HG02571 (cell line): ENCODE measurements around the gene KIF17.
"Not testable (repeated sequence)": the region's sequence is repeated elsewhere in the genome, so short reads cannot be mapped to it uniquely, and the experiment has no call there.

Source experiments
- ATAC-seq: cut with Tn5 transposase; IDR thresholded peaks from one replicate; pipeline ENCODE4 v1.9.1; 2021; ENCODE audit warnings: mild to moderate bottlenecking, moderate library complexity; ENCODE audit not compliant: unreplicated experiment

Gene KIF17

DNA sequence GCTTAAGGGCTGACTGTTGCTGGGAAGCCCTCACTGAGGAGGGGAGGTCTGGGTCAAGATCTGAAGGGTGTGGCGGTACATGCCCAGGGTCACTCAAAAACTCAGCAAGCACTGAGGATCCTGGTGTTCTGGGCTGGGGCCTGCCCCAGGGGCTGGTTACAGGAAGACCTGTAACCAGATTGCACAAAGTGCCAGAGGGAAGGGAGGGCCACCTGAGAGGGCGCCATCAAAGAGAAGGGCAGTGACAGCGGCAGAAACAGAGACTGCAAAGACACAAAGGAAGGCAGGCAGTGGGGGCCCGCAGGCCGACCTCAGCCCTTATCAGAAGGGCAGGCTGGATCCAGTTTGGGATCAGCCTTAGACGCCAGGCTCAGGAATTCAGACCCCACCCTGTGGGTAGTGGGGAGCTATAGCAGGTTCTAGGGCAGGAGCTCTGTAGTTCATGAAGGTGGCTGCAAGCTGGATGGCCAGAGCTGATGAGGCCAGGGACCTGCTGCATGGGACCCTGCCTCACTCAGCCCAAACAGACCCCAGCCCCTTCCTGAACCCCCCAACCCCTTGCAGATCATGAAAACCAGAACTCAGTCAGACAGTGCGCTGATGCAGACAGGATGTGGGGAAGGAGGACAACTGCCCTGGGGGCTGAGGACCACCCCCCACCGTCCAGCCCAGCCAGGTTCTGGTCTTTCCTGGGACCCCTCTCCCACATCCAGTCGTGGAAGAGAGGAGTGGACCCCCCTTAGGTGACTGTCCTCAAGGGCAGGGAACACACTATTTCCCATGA is 10.8 kb upstream of the KIF17 start:
- no peak for ATAC-seq

DNA sequence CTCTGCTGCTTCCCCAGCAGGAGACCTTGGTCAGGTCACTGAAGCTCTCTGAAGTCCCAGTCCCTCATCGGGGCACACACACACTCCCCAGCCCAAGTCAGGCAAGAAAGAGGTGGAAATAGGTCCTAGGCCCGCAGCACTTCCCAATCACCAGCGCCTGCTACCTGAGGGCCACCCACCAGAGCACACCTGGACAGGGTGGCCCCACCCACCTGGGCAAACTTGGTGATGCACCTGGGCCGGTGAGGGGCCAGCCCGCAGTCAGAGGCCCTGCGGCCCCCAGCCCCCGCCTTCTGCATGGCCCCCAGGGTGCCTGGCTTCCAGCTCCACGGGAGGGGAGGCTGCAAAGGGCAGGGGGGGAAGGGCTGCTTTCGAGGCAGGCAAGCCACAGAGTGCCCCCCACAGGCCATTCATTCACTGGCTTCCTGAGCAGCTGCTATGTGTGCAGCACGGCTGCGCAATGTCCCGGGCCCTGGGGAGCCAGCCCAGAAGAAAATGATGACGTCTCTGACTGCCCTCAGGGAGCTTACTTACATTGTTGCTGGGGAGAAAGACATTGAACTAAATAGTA is 10.0 kb upstream of the KIF17 start:
- no peak for ATAC-seq

DNA sequence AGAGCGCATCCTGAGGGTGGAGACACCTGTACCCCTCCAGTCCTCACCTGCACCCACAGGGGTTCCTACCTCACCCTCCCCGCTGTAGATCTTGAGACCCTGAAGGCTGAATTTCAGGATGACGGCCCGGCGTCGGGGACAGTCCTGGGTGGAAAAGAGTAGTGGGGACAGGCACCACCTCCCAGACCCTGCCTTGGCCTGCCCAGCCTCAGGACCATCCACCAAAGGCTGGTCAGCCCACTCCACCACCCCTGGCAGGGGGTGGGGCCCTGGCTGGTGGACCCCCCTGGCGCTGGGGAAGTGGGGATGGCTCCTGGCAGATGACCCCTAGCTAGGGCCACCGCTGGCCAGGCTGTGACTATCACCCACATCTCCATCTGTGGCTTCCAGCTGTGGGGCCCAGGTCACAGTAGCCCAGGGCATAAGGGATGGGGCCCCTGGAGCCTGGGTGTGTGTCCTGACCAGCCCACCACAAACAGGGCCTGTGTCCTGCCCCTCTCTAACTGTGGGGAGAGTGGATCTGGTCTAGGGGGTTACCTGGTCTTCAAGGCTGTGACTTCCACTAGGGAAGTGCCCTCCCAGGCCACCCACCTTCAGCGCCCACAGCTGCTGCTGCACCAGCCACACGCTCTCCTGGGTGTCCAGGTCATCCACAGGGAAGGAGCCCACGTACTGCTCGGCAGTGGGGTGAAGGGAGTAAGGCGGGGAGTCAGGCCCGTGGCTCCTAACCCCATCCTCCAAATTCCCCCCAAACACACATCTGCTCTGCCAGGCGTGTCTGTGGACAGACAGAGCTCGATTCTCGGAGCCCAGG is 9.3 kb upstream of the KIF17 start:
- no peak for ATAC-seq

DNA sequence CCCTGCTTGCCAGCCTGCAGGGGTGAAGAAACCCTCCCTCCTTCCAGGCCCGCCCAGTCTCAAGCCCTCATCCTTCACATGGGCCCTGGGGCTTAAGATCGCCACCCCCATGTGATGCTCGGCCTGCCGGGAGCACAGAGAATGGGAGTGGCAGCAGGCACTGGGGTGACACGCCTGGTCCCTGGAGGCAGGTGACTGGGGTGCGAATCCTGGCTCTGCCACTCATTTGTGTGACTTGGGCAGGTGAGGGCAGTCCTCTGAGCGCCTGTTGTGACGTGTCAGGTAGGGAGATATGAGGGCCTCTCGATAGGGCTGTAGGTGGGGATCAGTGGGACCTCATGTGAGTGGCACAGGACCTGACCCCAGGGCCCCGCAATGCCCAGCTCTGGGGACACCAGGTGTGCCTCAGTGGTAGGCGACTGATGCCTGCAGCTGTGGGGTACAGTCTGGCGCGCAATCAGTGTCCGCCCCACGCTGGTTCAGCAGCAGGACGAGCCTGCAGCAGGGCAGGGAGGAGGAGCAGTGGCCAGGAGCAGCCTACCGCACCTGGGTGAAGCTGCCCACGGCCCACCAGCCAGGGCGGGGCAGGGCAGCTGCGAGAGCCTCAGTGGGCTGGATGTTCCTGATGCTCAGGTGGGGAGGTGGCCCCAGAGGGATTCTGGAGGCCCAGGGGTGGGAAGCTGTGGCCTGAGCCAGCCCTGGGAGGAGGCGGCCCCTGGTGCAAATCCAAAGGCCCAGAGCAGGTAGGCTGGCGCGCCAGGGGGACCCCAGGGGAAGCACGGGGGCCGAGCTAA is 8.5 kb upstream of the KIF17 start:
- no peak for ATAC-seq

DNA sequence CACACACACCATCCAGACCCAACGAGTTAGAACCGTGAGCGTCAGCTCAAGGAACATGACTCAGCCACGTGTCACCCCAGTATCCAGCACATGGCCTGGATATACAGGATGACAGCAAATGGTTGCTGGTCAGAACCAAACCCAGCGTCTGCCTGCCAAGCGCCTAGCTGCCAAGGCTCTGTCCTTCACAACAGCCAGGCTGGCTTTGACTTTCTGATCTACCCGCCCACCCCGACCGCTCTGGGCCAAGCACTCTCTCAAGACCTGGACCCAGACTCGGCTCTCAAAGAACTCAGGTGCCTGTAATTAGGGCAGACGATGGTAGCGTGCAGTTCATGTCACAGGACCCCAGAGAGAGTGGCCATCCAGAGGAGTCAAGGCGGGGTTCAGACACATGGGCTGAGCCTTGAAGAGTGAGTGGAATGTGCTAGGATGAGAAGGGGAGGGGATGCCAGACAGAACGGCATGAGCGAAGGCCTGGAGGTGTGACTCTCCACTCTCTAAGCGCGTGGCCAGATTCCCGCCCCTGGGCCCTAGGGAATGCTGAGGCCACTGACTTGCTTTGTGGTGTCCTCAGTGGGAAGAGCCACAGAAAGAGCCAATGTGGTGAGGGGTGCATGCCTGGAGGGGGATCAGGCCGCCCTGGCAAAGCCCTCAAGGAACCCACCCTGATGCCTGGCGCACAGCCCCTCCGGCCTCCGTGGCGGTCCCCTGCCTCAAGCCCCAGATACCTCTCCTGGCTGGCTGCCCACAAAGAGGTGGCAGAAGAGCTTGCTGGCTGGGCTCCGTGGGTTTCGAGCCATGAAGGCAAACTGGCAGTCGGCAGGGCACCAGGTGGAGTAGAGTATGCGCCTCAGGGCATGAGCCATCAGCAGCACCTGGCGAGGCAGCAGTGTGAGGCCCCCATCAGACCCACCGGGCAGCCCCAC is 7.6 kb upstream of the KIF17 start:
- no peak for ATAC-seq

DNA sequence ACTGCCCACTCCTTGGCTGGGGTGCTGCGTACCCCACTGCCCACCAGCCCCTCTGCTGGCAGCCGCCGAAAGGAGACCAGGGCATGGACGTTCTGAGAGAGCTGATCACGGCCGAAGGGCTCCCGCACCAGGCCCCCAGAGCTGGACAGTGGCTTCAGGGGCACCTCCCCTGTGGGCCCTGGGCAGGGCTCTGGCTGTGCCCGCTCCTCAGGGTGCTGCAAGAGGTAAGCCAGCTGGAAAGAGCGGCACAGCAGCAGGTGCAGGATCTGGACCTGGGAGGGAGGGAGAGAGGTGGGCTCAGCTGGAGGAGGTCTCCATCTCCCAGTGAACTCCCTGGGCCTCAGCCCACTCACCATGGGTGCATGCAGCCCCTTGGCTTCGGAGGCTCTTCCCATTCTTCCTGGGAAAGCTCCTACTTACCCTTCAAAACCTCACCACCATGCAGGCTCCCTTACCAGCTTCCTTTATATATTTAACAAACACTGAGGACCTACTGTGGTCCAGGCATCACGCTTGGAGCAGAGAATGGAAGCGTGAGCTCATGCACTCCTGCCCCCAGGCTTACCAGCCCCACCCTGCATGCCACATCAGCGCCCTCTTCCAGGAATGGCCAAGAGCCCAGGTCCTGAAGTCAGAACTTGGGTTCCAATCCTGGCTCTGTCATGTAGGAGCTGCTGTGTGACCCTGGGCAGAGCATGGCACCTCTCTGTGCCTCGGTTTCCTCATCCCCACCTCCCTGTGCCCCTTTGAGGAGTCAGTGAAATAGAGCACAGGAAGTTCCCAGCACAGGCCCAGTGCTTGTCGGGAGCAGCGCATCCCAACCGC is 6.8 kb upstream of the KIF17 start:
- no peak for ATAC-seq

DNA sequence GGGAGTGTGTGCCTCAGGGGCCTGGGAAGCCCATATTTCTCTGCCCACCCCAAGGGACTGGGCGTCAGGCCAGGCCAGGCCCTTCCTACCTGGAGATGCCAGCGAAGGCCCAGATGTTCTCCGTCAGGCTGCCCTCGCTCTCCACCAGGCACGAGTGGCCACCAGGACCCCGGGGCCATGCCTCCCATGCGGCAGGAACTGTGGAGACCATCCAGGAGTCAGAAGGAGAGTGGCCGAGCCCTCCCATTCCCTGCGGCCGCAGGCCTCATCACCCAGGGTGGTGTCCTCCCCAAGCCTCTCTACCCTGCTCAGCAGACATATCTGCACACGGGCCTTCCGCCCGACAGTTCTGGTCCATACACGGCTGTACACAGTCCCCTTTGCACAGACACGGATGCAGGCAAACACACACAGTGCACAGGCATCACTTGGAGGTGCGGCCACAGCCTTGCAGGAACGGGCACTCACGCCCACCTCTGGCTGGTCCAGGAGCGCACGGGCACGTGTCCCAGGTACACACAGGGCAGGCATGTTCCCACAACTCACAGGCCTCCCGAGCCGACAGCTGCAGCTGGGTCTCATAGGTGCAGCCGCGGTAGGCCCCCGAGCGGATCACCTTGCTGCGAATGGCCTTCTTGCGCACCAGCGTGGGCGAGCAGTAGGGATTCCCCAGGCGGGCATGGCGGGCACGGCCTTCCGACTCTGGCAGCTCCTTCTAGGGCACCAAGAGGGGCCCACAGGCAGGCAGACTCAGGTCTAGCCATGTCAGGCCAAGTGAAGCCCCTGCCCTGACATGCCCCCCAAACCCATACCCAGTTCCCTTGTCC is 5.9 kb upstream of the KIF17 start:
- no peak for ATAC-seq

DNA sequence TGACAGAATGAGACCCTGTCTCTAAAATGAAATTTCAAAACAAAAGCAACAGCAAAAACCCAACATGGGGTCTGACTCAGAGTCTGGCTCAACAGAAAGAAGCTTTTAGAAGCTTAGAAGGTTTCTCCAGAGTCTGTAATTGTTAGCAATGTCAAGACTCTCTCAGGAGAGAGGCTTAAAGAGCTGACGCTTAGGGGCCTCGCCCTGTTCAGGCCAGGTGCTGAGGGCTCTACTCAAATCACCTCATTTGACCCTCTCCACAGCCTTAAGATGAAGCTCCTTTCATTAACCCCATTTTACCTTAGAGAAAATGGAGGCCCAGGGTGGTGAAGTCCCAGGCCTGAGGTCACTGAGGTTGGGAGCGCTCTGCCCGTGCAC is 5.3 kb upstream of the KIF17 start:
- ATAC-seq = no peak

DNA sequence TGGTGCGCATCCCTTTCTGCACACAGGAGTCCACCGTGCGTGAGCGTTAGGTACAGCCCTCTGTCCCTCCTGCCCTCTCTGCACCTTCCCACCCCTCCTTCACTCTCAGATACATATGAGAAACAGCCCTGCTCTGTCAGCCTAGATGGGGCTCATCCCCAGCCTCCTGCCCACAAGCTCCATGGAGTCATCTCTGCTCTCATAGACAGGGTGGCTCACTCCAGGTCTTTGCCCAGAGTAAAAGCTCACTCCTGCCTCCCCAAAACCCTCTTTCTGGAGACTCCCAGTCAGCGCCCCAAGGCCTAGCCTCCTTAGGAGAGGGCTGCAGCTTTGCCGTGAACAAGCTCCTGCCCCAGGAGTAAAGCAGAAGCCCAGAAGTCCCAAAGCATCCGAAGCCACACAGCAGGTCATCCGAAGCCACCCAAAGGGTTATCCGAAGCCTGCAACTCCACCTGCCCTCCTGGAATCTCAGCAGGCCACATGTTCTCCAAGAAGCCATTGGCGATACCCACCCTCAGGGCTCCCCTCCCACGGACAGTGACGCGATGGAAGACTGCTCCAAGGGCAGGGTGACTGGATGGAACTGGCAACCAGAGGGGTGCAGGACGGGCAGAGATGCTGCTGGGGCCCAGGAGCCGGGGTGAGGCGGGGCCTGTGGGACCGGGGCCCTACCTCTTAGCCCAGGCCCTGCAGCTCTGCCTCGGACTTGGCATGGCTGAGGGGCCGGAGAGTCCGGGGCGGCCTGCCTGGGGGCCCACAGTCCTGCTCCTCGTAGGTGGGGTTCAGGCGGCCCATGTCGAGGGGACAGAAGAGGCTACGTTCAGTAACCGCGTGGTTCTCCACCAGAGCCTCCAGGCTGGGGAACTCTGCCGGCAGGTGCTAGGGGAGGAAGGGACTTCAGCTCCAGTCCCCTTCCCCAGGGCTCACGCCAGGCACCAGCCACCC is 3.6 kb upstream of the KIF17 start:
- no peak for ATAC-seq

DNA sequence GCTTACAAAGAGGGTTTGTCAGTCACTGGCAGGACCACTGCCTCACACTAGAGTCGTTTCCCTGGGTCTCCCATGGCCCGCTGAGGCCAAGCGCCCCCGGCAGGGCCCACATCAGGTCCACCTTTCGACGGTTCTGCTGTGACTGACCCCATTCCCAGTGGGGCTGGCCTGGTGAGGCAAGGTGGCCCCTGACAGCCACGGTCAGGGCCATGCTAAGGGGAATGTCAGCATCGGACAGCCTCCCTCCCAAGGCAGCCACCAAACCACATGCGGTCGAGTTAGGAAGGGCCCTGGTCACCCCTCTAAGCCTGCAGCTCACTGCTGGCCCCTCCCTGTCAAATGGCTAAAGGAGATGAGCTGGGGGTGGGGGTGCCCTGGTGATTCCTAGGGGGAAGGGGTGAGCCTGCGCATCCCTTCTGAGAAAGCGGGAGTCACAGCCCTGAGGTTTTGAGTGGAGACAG is 2.9 kb upstream of the KIF17 start:
- ATAC-seq = no peak

DNA sequence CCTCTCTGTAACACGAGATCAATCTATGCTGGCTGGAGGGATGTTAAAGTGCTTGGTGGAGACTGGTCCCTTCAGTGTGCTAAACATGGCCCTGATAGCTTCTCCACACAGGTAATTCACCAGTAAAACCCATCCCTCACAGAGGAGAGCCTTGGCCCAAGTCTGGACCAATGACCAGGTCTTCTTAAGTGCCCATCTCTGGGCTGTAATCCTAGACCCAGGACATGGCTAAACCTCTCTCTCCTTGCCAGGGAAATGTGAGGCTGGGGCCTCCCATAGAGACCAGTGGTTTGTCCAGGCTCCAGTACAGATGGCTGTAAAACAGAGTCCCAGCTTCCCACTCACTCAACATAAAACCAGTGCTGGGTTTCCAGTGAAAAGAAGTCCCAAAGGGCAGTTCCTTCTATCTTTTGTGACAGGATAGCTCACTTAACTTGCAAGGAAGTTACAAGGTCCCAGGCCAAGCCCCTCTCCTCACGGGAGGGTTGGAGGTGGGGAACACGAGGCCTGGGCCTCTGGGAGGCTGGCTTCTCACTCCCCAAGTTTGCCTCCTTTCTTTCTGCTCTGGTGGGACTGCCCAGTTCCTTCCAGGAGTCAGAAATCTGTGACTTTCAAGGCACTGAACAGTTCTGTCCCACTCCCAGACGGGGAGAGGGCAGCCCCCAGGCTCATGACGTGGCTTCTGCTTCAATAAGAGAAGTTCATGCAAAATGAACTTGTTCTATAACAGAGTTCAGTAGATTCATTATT is 2.2 kb upstream of the KIF17 start:
- ATAC-seq = no peak

DNA sequence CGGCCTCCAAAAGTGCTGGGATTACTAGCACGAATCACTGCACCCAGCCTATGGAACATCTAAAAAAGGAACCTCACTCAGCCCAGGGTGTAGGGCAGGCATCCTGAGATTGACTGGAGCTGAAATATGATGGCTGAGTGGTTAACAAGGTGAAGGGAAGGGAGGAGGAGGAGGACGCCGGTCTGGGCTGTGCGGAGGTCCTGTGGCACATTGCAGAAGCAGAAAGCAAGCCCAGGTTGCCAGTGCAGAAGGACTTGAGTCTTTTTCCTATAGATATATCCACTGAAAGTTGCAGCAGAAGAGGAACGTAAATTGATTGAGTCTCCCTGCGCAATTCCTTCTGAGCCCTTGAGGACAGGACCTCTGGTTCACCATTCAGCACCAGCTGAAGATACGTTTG is 1.5 kb upstream of the KIF17 start:
- ATAC-seq = no peak

DNA sequence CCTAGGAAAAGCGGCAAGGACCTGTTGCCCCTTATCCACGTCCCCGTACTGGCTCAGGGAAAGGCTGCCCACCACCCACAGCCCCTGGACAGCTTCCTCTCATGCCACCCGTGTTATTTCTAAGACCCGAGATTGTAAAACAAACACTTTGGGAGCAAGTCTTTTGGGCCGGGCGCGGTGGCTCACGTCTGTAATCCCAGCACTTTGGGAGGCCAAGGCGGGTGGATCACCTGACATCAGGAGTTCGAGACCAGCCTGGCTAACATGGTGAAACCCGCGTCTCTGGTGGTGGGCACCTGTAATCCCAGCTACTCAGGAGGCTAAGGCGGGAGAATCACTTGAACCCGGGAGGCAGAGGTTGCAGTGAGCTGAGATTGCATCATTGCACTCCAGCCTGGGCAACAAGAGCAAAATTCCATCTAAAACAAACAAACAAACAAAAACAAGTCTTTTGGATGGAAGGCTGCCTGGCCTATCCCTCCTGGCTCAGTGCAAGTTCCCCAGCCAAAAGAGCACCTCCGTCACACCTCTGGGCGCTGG is 606 bp upstream of the KIF17 start:
- ATAC-seq = not testable (repeated sequence)

DNA sequence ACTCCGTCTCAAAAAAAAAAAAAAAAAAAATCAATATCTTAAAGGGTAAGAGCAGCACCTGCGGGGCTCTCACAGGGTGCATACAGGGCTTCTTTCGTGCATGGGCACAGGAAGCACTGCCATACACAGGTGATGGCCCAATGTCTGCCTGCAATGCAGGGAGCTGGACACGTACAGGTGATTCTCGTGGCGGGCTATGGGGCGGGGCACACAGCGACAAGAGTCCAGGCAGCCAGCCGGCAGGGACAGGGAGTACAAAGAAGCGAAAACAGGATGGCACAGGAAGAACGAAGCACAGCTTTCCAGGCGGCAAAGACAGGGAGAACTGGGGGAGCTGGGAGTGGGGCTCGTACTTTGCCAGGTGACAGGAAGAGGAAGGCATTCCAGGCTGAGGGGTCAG is 1.6 kb downstream of the KIF17 start:
- ATAC-seq = no peak

DNA sequence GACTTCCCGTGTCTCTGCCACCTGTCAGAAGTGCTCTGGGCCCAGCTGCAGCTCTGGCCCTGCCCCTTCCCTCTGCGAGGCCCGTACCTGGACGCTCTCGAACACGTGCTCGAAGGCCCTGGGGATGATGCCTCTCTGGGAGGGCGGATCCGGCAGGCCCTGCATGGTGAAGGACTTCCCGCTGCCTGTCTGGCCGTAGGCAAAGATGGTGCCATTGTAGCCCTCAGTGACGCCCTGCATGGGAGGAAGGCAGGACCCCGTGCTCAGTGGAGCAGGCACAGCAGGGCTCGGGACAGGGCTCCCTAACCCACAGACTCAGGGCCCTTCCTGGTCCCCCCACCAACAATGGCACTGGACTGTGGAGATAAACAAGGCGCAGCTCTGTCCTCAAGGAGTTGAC is 2.4 kb downstream of the KIF17 start:
- no peak for ATAC-seq

DNA sequence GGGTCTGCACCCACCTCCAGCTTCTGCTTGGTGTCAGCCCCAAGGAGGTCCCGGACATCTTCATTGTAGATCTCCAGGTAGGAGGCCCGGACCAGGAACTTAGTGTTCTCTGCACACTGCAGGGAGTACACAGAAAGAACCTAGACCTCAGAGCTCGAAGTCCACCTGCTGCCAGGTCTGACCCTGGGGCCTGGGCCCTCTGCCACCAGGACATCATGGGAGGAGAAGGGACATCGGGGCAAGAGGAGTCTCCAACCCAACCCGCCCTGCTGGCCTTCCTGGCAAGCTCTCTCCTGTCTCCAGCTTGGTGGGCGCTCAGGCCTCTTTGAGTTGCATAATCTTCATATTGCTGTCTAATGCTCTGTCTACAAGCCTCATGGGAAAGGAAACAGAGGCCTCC is 4.4 kb downstream of the KIF17 start:
- no peak for ATAC-seq
